MCF 10A (cell line): ENCODE data around the gene SND1. TPM values are rescaled to one million over a fixed set of nuclear protein-coding genes. Genes with fewer than 3 reads are reported as not detected.

Experiments used
- BruUV-seq: library from RNA; stranded (reverse); fragments of 400-500 nt; replicated peaks from 2 replicates; lab custom pipeline; 2021; lab: Mats Ljungman, UMichigan
- CTCF ChIA-PET: fragments of 300-600 bp; sonication (Branson Sonifier 250); formaldehyde crosslinking; extraction: SDS; loops from one replicate; lab custom pipeline; 2021; ENCODE audit warnings: antibody characterized with exemption, inconsistent platforms; lab: Yijun Ruan, JAX
- POLR2A ChIA-PET: fragments of 300-600, 350-650 bp; sonication (Branson Sonifier 250); formaldehyde crosslinking; extraction: SDS; loops from one replicate; lab custom pipeline; 2020; ENCODE audit warnings: antibody characterized with exemption, inconsistent platforms; lab: Yijun Ruan, JAX
- DNase-seq: peaks from one replicate; pipeline ENCODE4 v3.0.0-alpha.2; 2018; ENCODE audit not compliant: unreplicated experiment
- H3K27ac Mint-ChIP-seq: one replicate; pipeline ENCODE4 v1.8.0; 2022; ENCODE audit warnings: mild to moderate bottlenecking, low read depth, mixed read lengths; ENCODE audit not compliant: unreplicated experiment
- H3K27me3 Mint-ChIP-seq: one replicate; pipeline ENCODE4 v1.8.0; 2022; ENCODE audit warnings: mixed read lengths; ENCODE audit not compliant: insufficient read depth, unreplicated experiment
- H3K36me3 Mint-ChIP-seq: one replicate; pipeline ENCODE4 v1.8.0; 2022; ENCODE audit warnings: mild to moderate bottlenecking, moderate library complexity, mixed read lengths; ENCODE audit not compliant: insufficient read depth, unreplicated experiment
- H3K4me1 Mint-ChIP-seq: one replicate; pipeline ENCODE4 v1.8.0; 2022; ENCODE audit warnings: mixed read lengths; ENCODE audit not compliant: insufficient read depth, unreplicated experiment
- H3K4me3 Mint-ChIP-seq: one replicate; pipeline ENCODE4 v1.8.0; 2022; ENCODE audit warnings: mild to moderate bottlenecking, moderate library complexity, mixed read lengths; ENCODE audit not compliant: unreplicated experiment
- H3K9me3 Mint-ChIP-seq: one replicate; pipeline ENCODE4 v1.8.0; 2022; ENCODE audit warnings: mixed read lengths; ENCODE audit not compliant: unreplicated experiment
- CTCF ChIP-seq: fragments of 200-600 bp; IDR thresholded peaks from one replicate; pipeline ENCODE4 v1.8.0; 2022; ENCODE audit warnings: antibody characterized with exemption, mild to moderate bottlenecking; ENCODE audit not compliant: unreplicated experiment
- intact Hi-C: fragments of 100-400 bp; cut with micrococcal nuclease; formaldehyde crosslinking; loops from 2 replicates; pipeline ENCODE4 v1.14.1; 2022
- total RNA-seq: library from RNA; stranded (reverse); gene quantifications from 2 replicates; pipeline ENCODE4 v1.2.3, GENCODE V29; 2022

Gene SND1
- total RNA-seq, 1 experiment from 2014 or later = 297 TPM

DNA sequence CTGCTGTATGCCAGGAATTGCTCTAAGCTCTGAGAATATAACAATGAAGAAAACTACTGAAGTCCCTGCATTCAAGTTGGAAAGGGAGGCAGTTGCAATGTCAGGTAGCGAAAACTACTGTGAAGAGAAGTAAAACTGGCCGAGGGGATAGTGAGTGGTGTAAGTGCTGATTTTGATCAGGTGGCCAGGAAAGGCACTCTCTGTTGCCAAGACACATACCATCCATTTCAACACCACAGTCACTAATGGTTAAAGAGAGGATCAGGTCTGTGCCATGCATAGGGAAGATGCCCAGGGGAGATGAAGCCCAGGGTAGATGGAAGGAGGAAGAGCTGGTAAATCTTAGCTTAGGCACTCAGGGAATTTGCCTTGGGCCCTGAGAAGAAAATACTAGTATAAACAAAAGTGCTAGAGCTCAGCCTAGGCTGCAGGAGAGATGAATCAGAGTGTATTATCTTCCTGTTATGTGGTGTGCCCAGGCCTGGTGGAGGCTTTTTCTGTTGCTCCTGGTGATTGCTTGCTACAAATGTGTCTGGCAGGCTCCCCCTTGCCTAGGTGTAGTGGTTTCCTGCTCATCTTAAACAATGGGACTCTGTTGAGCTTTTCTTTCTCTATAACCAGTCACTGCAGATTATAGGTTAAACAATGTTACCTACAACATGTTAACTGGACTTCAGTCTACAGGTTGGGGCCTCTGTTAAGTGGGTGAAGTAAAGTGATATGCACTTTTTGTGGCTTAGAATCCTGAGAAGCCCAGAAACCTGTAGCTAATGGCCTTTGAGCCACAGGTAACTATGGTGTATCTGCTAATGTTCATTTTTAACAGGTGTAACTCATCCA is 253.7 kb downstream of the SND1 start:
- TF ChIP-seq CTCF = no peak
- Mint-ChIP-seq H3K4me1 (peaks cover 26% of the 10 kb centered on the region), H3K36me3 (peaks cover 23% of the 10 kb centered on the region), H3K4me3 (no peak overlapping the region), H3K9me3 (no peaks in the 10 kb centered on the region), H3K27ac (peak overlapping the region; percentile 25), H3K27me3 (no peaks in the 10 kb centered on the region)
- ChIA-PET POLR2A (interaction anchor here (1.0 to 1.3 kb wide), 4 partner anchors 9 to 42 kb away, joined by 3 to 5 read pairs (median 4); no protein-coding TSS in a partner anchor), CTCF (interaction anchor here (0.6 to 1.2 kb wide), 4 partner anchors 10 to 237 kb away, joined by 3 to 4 read pairs (median 3); no protein-coding TSS in a partner anchor)
- peak; percentile 22 for DNase-seq
- BruUV-seq = TSS peak; percentile 15
- intact Hi-C loops = no loop called here

GRCh38 chr7:127907110-127908040 is 255.4 kb downstream of the SND1 start:
- H3K27me3 Mint-ChIP-seq = no peaks in the 10 kb centered on the region
- peaks cover 26% of the 10 kb centered on the region for H3K4me1 Mint-ChIP-seq
- H3K27ac Mint-ChIP-seq = peak overlapping the region; percentile 71
- no peak overlapping the region for H3K4me3 Mint-ChIP-seq
- intact Hi-C loops = no loop called here
- no peaks in the 10 kb centered on the region for H3K9me3 Mint-ChIP-seq
- H3K36me3 Mint-ChIP-seq = peaks cover 36% of the 10 kb centered on the region
- ChIA-PET CTCF (interaction anchor here (0.6 to 0.7 kb wide), 2 partner anchors 13 to 302 kb away, joined by 3 read pairs; no protein-coding TSS in a partner anchor), POLR2A (interaction anchor here (1.3 kb wide), 1 partner anchor 10 kb away, joined by 5 read pairs; no protein-coding TSS in a partner anchor)
- BruUV-seq = no TSS peak
- no peak for TF ChIP-seq CTCF
- DNase-seq = peak; percentile 43

- Mint-ChIP-seq H3K4me3 (no peak overlapping the region), H3K27ac (no peak overlapping the region), H3K27me3 (no peaks in the 10 kb centered on the region), H3K4me1 (peaks cover 26% of the 10 kb centered on the region), H3K9me3 (no peaks in the 10 kb centered on the region), H3K36me3 (peaks cover 32% of the 10 kb centered on the region)
- ChIA-PET POLR2A (no interaction called here), CTCF (interaction anchor here (1.0 kb wide), 1 partner anchor 12 kb away, joined by 6 read pairs; no protein-coding TSS in a partner anchor)
- BruUV-seq = no TSS peak
- DNase-seq = no peak
- no peak for TF ChIP-seq CTCF
- intact Hi-C loops = no loop called here
Measured at GRCh38 chr7:127908430-127909258, 256.6 kb downstream of the SND1 start.
